HUES64 (cell line): ENCODE measurements around the gene GPR146.

ENCODE experiments used
- H3K27ac ChIP-seq: 2 replicates; pipeline ENCODE4 v1.7.0; 2013; ENCODE audit warnings: low read depth, low read length, inconsistent platforms
- H3K27me3 ChIP-seq: 2 replicates; pipeline ENCODE4 v1.6.1; 2013; ENCODE audit warnings: mild to moderate bottlenecking, low read length; ENCODE audit not compliant: insufficient read depth
- H3K36me3 ChIP-seq: 2 replicates; pipeline ENCODE4 v1.6.1; 2013; ENCODE audit warnings: mild to moderate bottlenecking, low read length; ENCODE audit not compliant: insufficient read depth
- H3K4me1 ChIP-seq: 2 replicates; pipeline ENCODE4 v1.6.1; 2013; ENCODE audit warnings: mild to moderate bottlenecking, low read length, moderate library complexity; ENCODE audit not compliant: insufficient read depth
- H3K4me3 ChIP-seq: 2 replicates; pipeline ENCODE4 v1.5.1; 2013; ENCODE audit warnings: mild to moderate bottlenecking, low read length, moderate library complexity
- H3K9ac ChIP-seq: 2 replicates; pipeline ENCODE4 v1.6.1; 2013; ENCODE audit warnings: mild to moderate bottlenecking, low read depth, low read length
- H3K9me3 ChIP-seq: 2 replicates; pipeline ENCODE4 v1.6.1; 2013; ENCODE audit warnings: low read depth, low read length; ENCODE audit not compliant: insufficient read depth
- WGBS: fragments of 150-250, 120-280 bp; methylation state at CpG from one replicate; pipeline ENCODE4 v1.1.7; 2013; ENCODE audit warnings: missing lambda C conversion rate; 5-methylcytosine and 5-hydroxymethylcytosine counted together

Gene GPR146

GRCh38 chr7:1050254-1050906 lies 6.0 kb downstream of the GPR146 start:
- no peaks in the 10 kb centered on the region for H3K36me3 ChIP-seq
- H3K4me3 ChIP-seq: no peak overlapping the region
- 92% methylated on average over 30 of the region's 30 CpGs for WGBS
- H3K9me3 ChIP-seq: no peaks in the 10 kb centered on the region
- H3K27me3 ChIP-seq: no peaks in the 10 kb centered on the region
- H3K4me1 ChIP-seq: peaks cover 11% of the 10 kb centered on the region
- H3K9ac ChIP-seq: no peak overlapping the region
- no peak overlapping the region for H3K27ac ChIP-seq

DNA sequence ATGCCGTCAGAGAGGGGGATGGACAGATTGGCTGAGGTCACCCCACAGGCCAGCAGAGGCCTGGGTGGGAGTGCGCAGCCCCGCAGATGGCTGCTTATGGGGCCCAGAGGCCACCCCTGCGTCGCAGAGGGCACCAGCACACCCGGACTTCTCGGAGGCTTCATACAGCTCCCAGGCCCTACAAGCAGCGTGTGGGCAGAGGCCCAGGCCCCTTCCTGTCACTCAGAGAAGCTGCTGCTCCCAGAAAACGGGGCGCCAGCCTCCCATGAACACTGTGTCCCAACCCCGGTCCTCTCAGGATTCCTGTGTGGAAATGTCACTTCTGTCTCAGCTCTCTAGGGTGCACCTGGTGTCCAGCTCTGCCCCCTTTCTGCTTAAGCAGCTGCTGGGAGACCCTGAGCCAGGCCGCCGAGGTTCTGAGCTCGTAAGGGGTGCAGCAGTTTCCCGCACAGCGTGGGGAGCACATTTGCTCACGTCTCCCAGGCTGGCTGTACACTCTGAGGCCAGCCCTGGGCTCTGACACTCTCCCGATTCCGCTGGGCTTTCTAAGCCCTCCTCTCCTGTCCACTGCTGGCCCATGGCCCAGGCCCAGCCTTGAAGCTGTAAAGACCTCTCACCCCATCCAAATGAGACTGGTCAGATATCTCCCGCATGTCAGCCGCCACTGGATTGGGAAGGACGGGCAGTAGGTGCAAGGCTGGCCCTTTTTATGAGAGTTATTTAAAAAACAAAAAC lies 6.8 kb downstream of the GPR146 start:
- H3K36me3 ChIP-seq: no peaks in the 10 kb centered on the region
- no peak overlapping the region for H3K9ac ChIP-seq
- H3K9me3 ChIP-seq: no peaks in the 10 kb centered on the region
- no peak overlapping the region for H3K27ac ChIP-seq
- WGBS: 95% methylated on average over 22 of the region's 22 CpGs
- peaks cover 10% of the 10 kb centered on the region for H3K4me1 ChIP-seq
- H3K4me3 ChIP-seq: no peak overlapping the region
- H3K27me3 ChIP-seq: no peaks in the 10 kb centered on the region

DNA sequence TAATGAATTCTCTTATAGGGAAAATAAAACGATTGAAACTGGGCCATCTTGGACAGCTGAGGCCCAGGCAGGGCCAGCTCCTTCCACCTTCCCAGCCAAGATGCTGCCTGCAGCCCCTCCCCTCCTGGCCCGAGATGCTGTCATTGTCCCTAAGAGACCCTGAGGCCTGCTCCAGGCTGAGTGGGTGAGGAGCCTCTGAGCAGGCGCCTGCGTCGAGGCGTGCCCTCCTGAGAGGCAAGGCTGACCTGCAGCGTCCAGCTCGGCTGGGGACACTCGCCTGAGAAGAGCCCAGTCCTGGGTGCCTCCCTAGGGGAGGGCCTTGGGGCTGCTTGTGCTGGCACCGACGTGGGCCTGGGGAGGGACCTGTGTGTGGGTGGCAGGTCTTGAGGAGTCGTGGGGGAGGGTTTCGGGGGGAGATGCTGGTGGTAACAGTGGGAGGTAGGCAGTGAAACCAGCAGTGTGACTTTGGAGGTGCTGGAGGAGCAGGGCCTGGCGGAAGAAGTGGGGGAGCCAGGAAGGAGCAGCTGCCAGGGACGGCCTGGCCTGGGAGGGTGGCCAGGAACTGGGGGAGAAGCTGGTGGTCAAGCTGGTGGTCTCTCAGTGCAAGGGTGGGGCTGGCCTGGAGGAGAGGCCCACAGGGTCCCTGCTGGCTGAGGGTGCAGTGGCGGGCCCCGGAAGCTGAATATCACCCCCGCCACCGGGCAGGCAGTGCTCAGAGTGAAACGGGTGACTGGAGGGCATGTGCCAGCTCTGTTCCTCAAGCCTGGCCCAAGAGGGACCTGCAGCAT lies 7.9 kb downstream of the GPR146 start:
- no peak overlapping the region for H3K4me3 ChIP-seq
- H3K27me3 ChIP-seq: no peaks in the 10 kb centered on the region
- H3K36me3 ChIP-seq: no peaks in the 10 kb centered on the region
- H3K9me3 ChIP-seq: no peaks in the 10 kb centered on the region
- 0 out of 2 replicates have a peak overlapping the region, but pooled peaks have one; percentile 66 for H3K9ac ChIP-seq
- peak overlapping the region; percentile 28; the same call in 1 of the 2 replicates for H3K27ac ChIP-seq
- H3K4me1 ChIP-seq: peaks cover 10% of the 10 kb centered on the region
- WGBS: 92% methylated on average over 20 of the region's 20 CpGs

GRCh38 chr7:1053002-1053411 lies 8.7 kb downstream of the GPR146 start:
- peaks cover 3% of the 10 kb centered on the region; the same call in 1 of the 2 replicates for H3K36me3 ChIP-seq
- H3K4me1 ChIP-seq: peaks cover 10% of the 10 kb centered on the region
- H3K9me3 ChIP-seq: no peaks in the 10 kb centered on the region
- peak overlapping the region; percentile 70 for H3K27ac ChIP-seq
- peak overlapping the region; percentile 66 for H3K9ac ChIP-seq
- H3K27me3 ChIP-seq: no peaks in the 10 kb centered on the region
- WGBS: 66% methylated on average over 17 of the region's 17 CpGs
- no peak overlapping the region for H3K4me3 ChIP-seq

- WGBS: 94% methylated on average over 17 of the region's 17 CpGs
- no peak overlapping the region for H3K9ac ChIP-seq
These were observed 9.5 kb downstream of the GPR146 start for GRCh38 chr7:1053816-1054370.

DNA sequence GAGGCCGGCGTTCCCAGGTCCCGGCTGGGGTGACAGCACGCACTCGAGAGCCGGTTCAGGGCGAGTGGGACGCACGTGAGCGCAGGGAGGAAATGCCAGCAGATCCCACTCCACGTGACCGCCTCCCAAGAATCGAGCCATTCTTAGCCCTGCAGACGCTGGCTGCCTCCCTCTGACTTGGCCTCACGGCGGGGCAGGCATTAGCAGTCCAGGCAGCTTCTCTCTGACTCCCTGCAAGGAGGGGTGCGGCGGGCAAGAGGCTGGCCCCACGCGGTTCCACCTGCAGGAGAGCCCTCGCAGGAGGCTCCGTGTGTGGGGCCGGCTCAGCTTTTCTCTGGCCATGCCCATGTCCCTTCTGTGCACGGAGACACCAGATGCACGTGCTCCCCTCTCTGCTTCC lies 10.1 kb downstream of the GPR146 start:
- peaks cover 6% of the 10 kb centered on the region; the same call in 1 of the 2 replicates for H3K36me3 ChIP-seq
- H3K4me3 ChIP-seq: no peak overlapping the region
- H3K27me3 ChIP-seq: no peaks in the 10 kb centered on the region
- no peak overlapping the region for H3K27ac ChIP-seq
- H3K9ac ChIP-seq: no peak overlapping the region
- peaks cover 10% of the 10 kb centered on the region for H3K4me1 ChIP-seq
- no peaks in the 10 kb centered on the region for H3K9me3 ChIP-seq
- 90% methylated on average over 25 of the region's 25 CpGs for WGBS

More at GRCh38 chr7:1053816-1054370, 9.5 kb downstream of the GPR146 start:
- Histone ChIP-seq H3K27me3 (no peaks in the 10 kb centered on the region), H3K4me1 (peaks cover 10% of the 10 kb centered on the region), H3K36me3 (peaks cover 6% of the 10 kb centered on the region; the same call in 1 of the 2 replicates), H3K4me3 (no peak overlapping the region), H3K9me3 (no peaks in the 10 kb centered on the region), H3K27ac (no peak overlapping the region)

DNA sequence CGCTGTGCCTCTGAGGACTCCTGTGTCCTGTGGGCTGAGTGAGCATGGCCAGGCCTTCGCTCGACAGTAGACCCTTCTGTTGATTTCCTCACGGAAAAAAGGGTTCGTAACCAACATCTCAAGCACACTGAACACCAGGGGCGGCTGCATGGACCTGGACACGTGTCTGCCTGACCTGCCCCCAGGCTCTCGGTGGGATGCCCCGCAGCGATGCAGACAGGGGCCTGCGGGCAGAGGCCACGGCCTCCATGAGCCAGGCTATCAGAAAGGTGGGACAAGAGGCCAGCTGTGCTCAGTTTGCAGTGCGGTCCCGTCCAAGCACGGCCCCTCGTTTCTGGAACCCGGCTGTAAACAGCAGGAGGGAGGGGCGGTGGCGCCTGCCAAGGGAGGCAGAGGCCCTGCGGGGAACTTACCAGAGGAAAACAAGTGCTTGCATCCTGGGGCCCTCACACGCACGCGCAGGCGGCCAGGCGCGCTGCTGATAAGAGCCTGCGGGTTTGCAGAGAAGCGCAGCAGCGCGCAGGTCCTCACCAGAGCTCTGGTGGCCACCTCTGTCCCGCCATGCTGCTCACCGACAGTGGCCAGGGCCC lies 10.6 kb downstream of the GPR146 start:
- Histone ChIP-seq H3K9me3 (no peaks in the 10 kb centered on the region), H3K27ac (no peak overlapping the region), H3K36me3 (peaks cover 6% of the 10 kb centered on the region; the same call in 1 of the 2 replicates), H3K27me3 (no peaks in the 10 kb centered on the region), H3K9ac (no peak overlapping the region), H3K4me3 (no peak overlapping the region), H3K4me1 (peaks cover 10% of the 10 kb centered on the region)
- 91% methylated on average over 32 of the region's 32 CpGs for WGBS

- 94% methylated on average over 15 of the region's 15 CpGs for WGBS
- Histone ChIP-seq H3K27ac (no peak overlapping the region), H3K9ac (no peak overlapping the region), H3K27me3 (no peaks in the 10 kb centered on the region), H3K9me3 (no peaks in the 10 kb centered on the region), H3K4me1 (peaks cover 16% of the 10 kb centered on the region), H3K36me3 (peaks cover 6% of the 10 kb centered on the region; the same call in 1 of the 2 replicates), H3K4me3 (no peak overlapping the region)
These were observed 11.2 kb downstream of the GPR146 start for GRCh38 chr7:1055491-1055955.

GRCh38 chr7:1055956-1056784 lies 11.8 kb downstream of the GPR146 start:
- H3K36me3 ChIP-seq: peaks cover 6% of the 10 kb centered on the region; the same call in 1 of the 2 replicates
- H3K4me1 ChIP-seq: peaks cover 21% of the 10 kb centered on the region
- H3K27me3 ChIP-seq: no peaks in the 10 kb centered on the region
- H3K27ac ChIP-seq: no peak overlapping the region
- H3K4me3 ChIP-seq: no peak overlapping the region
- no peaks in the 10 kb centered on the region for H3K9me3 ChIP-seq
- H3K9ac ChIP-seq: no peak overlapping the region
- WGBS: 90% methylated on average over 34 of the region's 36 CpGs
